ENCODE data around the gene PXYLP1. TPM values are rescaled to one million over a fixed set of nuclear protein-coding genes. Genes with fewer than 3 reads are reported as not detected.

PXYLP1 gene
- total RNA-seq, 6 donors from 2014 or later = 6.5 to 17.5 (median 9.8) TPM

GRCh38 chr3:141234283-141234682 is 2.7 kb downstream of the PXYLP1 start:
- DNase-seq (peak in 1 of 2 donors; percentile 67), ATAC-seq (ENCODE audit: low FRiP score in 2 of 2) (no peak)
- Histone ChIP-seq H3K27ac (no peak overlapping the region), H3K4me1 (peaks cover 15 to 36% (median 25%) of the 10 kb centered on the region in 4 donors), H3K9me3 (no peaks in the 10 kb centered on the region), H3K4me3 (no peak overlapping the region), H3K36me3 (no peaks in the 10 kb centered on the region), H3K27me3 (no peaks in the 10 kb centered on the region)
- TF ChIP-seq CTCF (IDR thresholded peaks at IDR 0.05) (no peak), POLR2AphosphoS5 (IDR thresholded peaks at IDR 0.05) (peak in 1 of 2 donors; percentile 25)
- WGBS, 2 donors = 40 to 60% methylated on average over 2 to 3 of the region's 3 CpGs

GRCh38 chr3:141235661-141236171 is 4.1 kb downstream of the PXYLP1 start:
- Histone ChIP-seq H3K27me3 (no peaks in the 10 kb centered on the region), H3K4me1 (peaks cover 12 to 36% (median 24%) of the 10 kb centered on the region in 4 donors), H3K36me3 (no peaks in the 10 kb centered on the region), H3K9me3 (no peaks in the 10 kb centered on the region), H3K4me3 (no peak overlapping the region), H3K27ac (no peak overlapping the region)
- WGBS, 2 donors = 80 to 82% methylated on average over 5 to 10 of the region's 10 CpGs
- DNase-seq = no peak
- no peak for ATAC-seq (ENCODE audit: low FRiP score in 2 of 2)
- TF ChIP-seq POLR2AphosphoS5 (IDR thresholded peaks at IDR 0.05) = no peak
- no peak for TF ChIP-seq CTCF (IDR thresholded peaks at IDR 0.05)
- no peak for TF ChIP-seq POLR2A (IDR thresholded peaks at IDR 0.05)
- no peak for TF ChIP-seq EP300 (IDR thresholded peaks at IDR 0.05)

GRCh38 chr3:141236361-141236760 is 4.7 kb downstream of the PXYLP1 start:
- H3K4me1 ChIP-seq = peaks cover 8 to 32% (median 20%) of the 10 kb centered on the region in 4 donors

GRCh38 chr3:141237701-141238521 is 6.3 kb downstream of the PXYLP1 start:
- H3K27ac ChIP-seq = peak overlapping the region in 3 of 4 donors; percentile 59 to 71 (median 69)
- WGBS, 2 donors = 54 to 71% methylated on average over 8 to 14 of the region's 14 CpGs
- H3K36me3 ChIP-seq = no peaks in the 10 kb centered on the region
- DNase-seq (peak; percentile 85 to 91), ATAC-seq (ENCODE audit: low FRiP score in 2 of 2) (peak in 1 of 2 donors; percentile 80)
- TF ChIP-seq CTCF (IDR thresholded peaks at IDR 0.05) (no peak), POLR2AphosphoS5 (IDR thresholded peaks at IDR 0.05) (peak in 1 of 2 donors; percentile 53), EP300 (IDR thresholded peaks at IDR 0.05) (peak in 1 of 4 donors; percentile 80)
- H3K27me3 ChIP-seq = no peaks in the 10 kb centered on the region
- H3K4me3 ChIP-seq = no peak overlapping the region
- H3K4me1 ChIP-seq = peaks cover 7 to 28% (median 14%) of the 10 kb centered on the region in 4 donors
- no peaks in the 10 kb centered on the region for H3K9me3 ChIP-seq

More at GRCh38 chr3:141236361-141236760, 4.7 kb downstream of the PXYLP1 start:
- 91 to 92% methylated on average over 1 of the region's 1 CpG for WGBS, 2 donors
- H3K9me3 ChIP-seq = no peaks in the 10 kb centered on the region
- DNase-seq = no peak
- ATAC-seq (ENCODE audit: low FRiP score in 2 of 2) = no peak
- no peak overlapping the region for H3K27ac ChIP-seq
- H3K36me3 ChIP-seq = no peaks in the 10 kb centered on the region
- no peak overlapping the region for H3K4me3 ChIP-seq
- no peaks in the 10 kb centered on the region for H3K27me3 ChIP-seq
- TF ChIP-seq POLR2AphosphoS5 (IDR thresholded peaks at IDR 0.05) (no peak), POLR2A (IDR thresholded peaks at IDR 0.05) (no peak), EP300 (IDR thresholded peaks at IDR 0.05) (no peak), CTCF (IDR thresholded peaks at IDR 0.05) (no peak)
